ENCODE data around the gene FCER1A.

Gene FCER1A

DNA sequence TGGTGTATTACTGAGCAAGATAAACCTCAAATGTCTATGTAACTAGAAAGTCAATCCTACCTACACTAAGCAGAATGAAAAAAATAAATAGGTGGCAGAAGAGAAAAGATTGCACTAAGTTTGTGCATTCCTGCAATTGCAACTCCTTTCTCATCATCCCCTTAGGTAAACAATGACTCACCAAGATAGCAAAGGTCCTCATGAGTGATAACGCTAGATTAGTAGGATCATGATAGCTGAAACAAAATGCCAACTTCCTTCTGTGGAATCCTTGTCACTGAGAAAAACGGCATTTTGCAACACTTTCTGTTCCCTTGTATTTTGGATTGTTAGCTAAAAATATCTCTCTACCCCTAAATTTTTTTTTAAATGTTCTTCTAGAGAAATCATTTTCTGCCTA, 20.0 kb upstream of the FCER1A start:
- TF ChIP-seq, protein P1, sequence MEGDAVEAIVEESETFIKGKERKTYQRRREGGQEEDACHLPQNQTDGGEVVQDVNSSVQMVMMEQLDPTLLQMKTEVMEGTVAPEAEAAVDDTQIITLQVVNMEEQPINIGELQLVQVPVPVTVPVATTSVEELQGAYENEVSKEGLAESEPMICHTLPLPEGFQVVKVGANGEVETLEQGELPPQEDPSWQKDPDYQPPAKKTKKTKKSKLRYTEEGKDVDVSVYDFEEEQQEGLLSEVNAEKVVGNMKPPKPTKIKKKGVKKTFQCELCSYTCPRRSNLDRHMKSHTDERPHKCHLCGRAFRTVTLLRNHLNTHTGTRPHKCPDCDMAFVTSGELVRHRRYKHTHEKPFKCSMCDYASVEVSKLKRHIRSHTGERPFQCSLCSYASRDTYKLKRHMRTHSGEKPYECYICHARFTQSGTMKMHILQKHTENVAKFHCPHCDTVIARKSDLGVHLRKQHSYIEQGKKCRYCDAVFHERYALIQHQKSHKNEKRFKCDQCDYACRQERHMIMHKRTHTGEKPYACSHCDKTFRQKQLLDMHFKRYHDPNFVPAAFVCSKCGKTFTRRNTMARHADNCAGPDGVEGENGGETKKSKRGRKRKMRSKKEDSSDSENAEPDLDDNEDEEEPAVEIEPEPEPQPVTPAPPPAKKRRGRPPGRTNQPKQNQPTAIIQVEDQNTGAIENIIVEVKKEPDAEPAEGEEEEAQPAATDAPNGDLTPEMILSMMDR (IDR thresholded peaks at IDR 0.05; ENCODE audit: borderline replicate concordance, insufficient read depth, low read depth, low read length), result no peak
- H3K4me3 ChIP-seq (ENCODE audit: low read depth, low read length), result no peak overlapping the region

DNA sequence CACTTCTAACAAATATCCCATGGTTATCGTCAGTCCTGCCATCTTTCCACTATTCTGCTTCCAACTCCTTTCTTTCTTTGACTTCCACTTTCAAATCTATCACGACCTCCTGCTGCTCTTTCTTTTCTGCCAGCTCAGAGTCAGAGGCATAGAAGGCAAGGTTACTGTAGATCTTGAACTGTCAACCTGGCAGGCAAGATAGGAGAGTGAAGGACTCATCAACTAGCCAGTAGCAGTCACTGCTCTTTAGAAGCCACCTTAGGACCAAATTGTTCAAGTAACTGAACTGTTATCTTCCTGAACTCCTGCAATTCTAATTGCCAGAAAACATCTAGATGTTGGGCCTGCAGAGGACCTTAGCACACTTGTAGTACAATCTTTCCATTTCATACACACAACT, 13.1 kb upstream of the FCER1A start:
- H3K4me3 ChIP-seq (ENCODE audit: low read depth, low read length), result no peak overlapping the region
- TF ChIP-seq, protein P1 (IDR thresholded peaks at IDR 0.05; ENCODE audit: borderline replicate concordance, insufficient read depth, low read depth, low read length), result no peak

DNA sequence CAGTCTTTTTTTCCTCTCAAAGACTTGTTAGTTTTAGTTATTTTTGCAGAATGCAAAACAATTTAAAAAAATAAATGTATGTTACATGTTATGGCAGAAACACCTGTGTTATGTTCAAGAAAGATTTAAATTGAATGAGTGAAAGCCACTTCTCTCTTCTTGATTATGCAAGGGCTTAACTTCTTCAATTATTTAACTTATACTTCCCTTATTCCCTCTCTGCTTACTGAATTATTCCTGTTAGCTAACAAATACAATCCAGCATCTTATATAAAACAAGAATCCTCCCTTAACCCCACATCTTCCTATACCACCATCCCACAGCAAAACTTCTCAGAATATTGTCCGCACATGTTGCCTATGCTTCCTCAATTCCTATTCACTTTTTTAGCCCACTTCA, 10.7 kb upstream of the FCER1A start:
- H3K4me3 ChIP-seq (ENCODE audit: low read depth, low read length), result no peak overlapping the region
- TF ChIP-seq, protein P1 (IDR thresholded peaks at IDR 0.05; ENCODE audit: borderline replicate concordance, insufficient read depth, low read depth, low read length), result no peak

DNA sequence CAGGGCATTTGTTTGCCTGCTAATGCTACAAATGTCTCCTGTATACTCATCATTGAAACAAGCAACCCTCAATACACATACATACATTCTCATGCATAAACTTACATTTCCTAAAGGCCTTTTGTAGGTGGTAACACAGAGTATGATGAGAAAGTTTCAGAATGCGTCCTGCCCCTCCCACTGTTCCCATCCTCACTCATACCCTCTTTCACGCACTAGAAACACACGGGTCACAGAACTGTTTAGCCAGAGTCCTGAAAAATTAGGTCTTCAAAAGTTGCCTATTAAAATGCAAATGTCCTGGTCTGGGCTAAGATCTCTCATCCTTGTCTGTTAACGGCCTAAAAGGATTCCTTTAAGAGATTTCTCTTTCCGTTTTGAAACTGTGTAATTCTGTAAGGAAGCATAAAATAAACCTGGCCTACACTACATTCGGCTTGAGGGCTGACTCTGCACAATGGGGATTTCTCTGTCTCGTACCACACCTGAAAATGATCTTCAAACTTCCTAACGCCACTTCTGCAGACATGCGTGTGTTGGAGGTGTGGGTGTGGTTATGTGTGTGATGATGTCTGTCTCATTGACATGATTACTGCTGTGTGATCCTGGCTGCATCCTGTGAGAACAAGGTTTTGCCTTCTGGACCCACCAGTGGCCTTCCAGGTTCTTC, 5.3 kb upstream of the FCER1A start:
- TF ChIP-seq, protein P1 (IDR thresholded peaks at IDR 0.05; ENCODE audit: borderline replicate concordance, insufficient read depth, low read depth, low read length), result no peak
- no peak overlapping the region for H3K4me3 ChIP-seq (ENCODE audit: low read depth, low read length)

DNA sequence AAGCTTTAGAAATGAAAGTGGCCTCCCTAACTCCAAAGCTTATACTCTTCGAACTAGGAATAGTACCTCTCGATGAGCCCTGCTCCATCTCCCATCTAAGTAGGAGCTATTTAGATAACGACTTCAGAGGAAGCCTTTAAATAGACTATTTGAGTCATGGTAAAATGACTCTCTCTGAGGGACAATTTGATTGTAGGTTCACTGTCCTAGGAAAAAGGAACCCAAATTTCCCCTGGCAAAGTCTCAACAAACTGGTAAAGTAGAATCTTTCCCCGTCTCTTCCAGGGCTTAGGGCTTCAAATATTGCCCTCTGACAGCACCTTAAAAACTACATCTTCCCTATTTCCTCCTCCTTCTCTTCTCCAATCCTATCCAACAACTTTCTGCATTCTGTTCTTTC, 2.0 kb upstream of the FCER1A start:
- TF ChIP-seq, protein P1 (IDR thresholded peaks at IDR 0.05; ENCODE audit: borderline replicate concordance, insufficient read depth, low read depth, low read length), result no peak
- no peak overlapping the region for H3K4me3 ChIP-seq (ENCODE audit: low read depth, low read length)

DNA sequence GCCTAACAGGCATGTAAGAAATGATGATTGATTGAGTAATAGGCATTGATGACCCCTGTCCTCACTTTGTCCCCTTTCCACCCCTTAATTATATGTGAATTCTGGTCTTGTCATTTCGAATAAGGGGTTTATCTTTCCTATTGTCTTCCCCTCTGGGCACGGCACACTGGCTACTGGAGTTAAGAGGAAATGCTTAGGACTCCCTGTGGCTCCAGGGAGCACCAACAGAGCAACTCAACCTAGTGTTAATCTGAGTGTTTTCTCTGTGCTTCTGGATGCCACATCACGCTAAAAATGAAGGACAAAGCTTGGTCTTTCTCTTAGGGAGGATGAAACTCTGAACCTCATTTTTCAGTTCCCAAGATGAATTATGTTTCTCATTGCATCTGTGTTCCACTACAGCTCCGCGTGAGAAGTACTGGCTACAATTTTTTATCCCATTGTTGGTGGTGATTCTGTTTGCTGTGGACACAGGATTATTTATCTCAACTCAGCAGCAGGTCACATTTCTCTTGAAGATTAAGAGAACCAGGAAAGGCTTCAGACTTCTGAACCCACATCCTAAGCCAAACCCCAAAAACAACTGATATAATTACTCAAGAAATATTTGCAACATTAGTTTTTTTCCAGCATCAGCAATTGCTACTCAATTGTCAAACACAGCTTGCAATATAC, 5.3 kb downstream of the FCER1A start:
- H3K4me3 ChIP-seq (ENCODE audit: low read depth, low read length), result no peak overlapping the region
- TF ChIP-seq, protein P1 (IDR thresholded peaks at IDR 0.05; ENCODE audit: borderline replicate concordance, insufficient read depth, low read depth, low read length), result no peak

DNA sequence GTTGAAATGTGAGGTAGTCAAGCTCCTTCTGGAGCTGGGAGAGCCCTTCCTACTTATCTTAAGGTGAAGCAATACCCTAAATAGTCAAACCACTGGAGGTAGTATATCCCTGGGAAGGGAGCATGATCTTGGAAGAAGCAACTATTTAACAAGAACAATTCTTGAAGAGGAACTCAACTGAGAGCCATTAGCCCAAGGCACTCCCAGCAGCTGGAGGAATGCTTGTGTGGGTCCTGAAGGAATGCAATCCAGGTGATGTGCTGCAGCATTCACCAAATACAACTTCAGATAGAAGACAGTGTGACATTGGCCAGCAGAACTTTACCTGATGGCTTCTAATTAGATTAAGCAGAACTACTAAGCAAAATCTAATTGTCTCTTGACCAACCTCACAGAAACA, 9.5 kb downstream of the FCER1A start:
- TF ChIP-seq, protein P1 (IDR thresholded peaks at IDR 0.05; ENCODE audit: borderline replicate concordance, insufficient read depth, low read depth, low read length), result no peak
- H3K4me3 ChIP-seq (ENCODE audit: low read depth, low read length), result no peak overlapping the region

All from GM12875 (cell line).